Neuronal stem cell (in vitro differentiated cells): ENCODE results near the gene CSMD2.

Source experiments
- DNase-seq: peaks from one replicate; pipeline ENCODE4 v3.0.0-alpha.2; 2013; ENCODE audit warnings: low spot score
- H2AFZ ChIP-seq: one replicate; pipeline ENCODE4 v1.6.1; 2013; ENCODE audit warnings: mild to moderate bottlenecking, low read length, inconsistent platforms
- H2AK5ac ChIP-seq: 2 replicates; pipeline ENCODE4 v1.6.1; 2013; ENCODE audit warnings: low read depth, mild to moderate bottlenecking, inconsistent platforms, low read length, moderate library complexity, mixed read lengths
- H2BK120ac ChIP-seq: 2 replicates; pipeline ENCODE4 v1.6.1; 2013; ENCODE audit warnings: low read depth, mild to moderate bottlenecking, inconsistent platforms, low read length, moderate library complexity, mixed read lengths
- H2BK12ac ChIP-seq: one replicate; pipeline ENCODE4 v1.6.1; 2013; ENCODE audit warnings: low read length, inconsistent platforms
- H2BK15ac ChIP-seq: 2 replicates; pipeline ENCODE4 v1.6.1; 2013; ENCODE audit warnings: mild to moderate bottlenecking, low read length, inconsistent platforms, mixed read lengths
- H2BK5ac ChIP-seq: one replicate; pipeline ENCODE4 v1.6.1; 2013; ENCODE audit warnings: inconsistent platforms, mild to moderate bottlenecking, low read length, moderate library complexity
- H3K14ac ChIP-seq: one replicate; pipeline ENCODE4 v1.6.1; 2013; ENCODE audit warnings: low read length, inconsistent platforms
- H3K18ac ChIP-seq: 2 replicates; pipeline ENCODE4 v1.6.1; 2013; ENCODE audit warnings: low read length, inconsistent platforms
- H3K23ac ChIP-seq: 2 replicates; pipeline ENCODE4 v1.6.1; 2013; ENCODE audit warnings: low read depth, mild to moderate bottlenecking, mixed read lengths, low read length, inconsistent platforms; ENCODE audit not compliant: poor library complexity
- H3K27ac ChIP-seq: replicated peaks from 3 replicates; pipeline ENCODE4 v1.5.1; 2013; ENCODE audit warnings: low read length, inconsistent platforms
- H3K27me3 ChIP-seq, 3 experiments: 2 replicates each; pipeline ENCODE4 v1.6.1; 2013; ENCODE audit warnings: low read length in 3 of 3, mild to moderate bottlenecking in 2 of 3, inconsistent platforms in 1 of 3, low read depth in 1 of 3, mixed read lengths in 1 of 3, moderate library complexity in 1 of 3; ENCODE audit not compliant: control insufficient read depth in 3 of 3, insufficient read depth in 3 of 3
- H3K36me3 ChIP-seq, 2 donors: replicated peaks in 1 of 2; 2 replicates each; pipeline ENCODE4 v1.6.1; 2013; ENCODE audit warnings: low read length in 2 of 2; ENCODE audit not compliant: control insufficient read depth in 2 of 2, insufficient read depth in 2 of 2
- H3K4ac ChIP-seq: 2 replicates; pipeline ENCODE4 v1.6.1; 2013; ENCODE audit warnings: inconsistent platforms, mild to moderate bottlenecking, low read length, moderate library complexity
- H3K4me1 ChIP-seq, 2 donors: 1 replicate in 1 of 2; 2 replicates in 1 of 2; pipeline ENCODE4 v1.6.1; 2013; ENCODE audit warnings: low read length in 2 of 2, low read depth in 1 of 2; ENCODE audit not compliant: control insufficient read depth in 2 of 2, insufficient read depth in 1 of 2
- H3K4me2 ChIP-seq: one replicate; pipeline ENCODE4 v1.6.1; 2013; ENCODE audit warnings: mild to moderate bottlenecking, low read length, inconsistent platforms; ENCODE audit not compliant: insufficient read depth, poor library complexity, severe bottlenecking
- H3K4me3 ChIP-seq, 2 donors: 2 replicates each; pipeline ENCODE4 v1.5.1; 2013; ENCODE audit warnings: low read length in 2 of 2, mild to moderate bottlenecking in 2 of 2, inconsistent platforms in 1 of 2, moderate library complexity in 1 of 2
- H3K79me1 ChIP-seq: one replicate; pipeline ENCODE4 v1.6.1; 2013; ENCODE audit warnings: low read depth, mild to moderate bottlenecking, inconsistent platforms, low read length, moderate library complexity
- H3K9ac ChIP-seq: one replicate; pipeline ENCODE4 v1.6.1; 2013; ENCODE audit warnings: mild to moderate bottlenecking, low read depth, low read length, inconsistent platforms; ENCODE audit not compliant: poor library complexity
- H3K9me3 ChIP-seq, 2 donors: replicated peaks in 1 of 2; 2 replicates each; pipeline versions ENCODE3 to v1.6.1; 2013; ENCODE audit warnings: low read length in 2 of 2, mild to moderate bottlenecking in 2 of 2, inconsistent platforms in 1 of 2, low read depth in 1 of 2, mixed read lengths in 1 of 2, moderate library complexity in 1 of 2; ENCODE audit not compliant: control insufficient read depth in 2 of 2, insufficient read depth in 1 of 2
- H4K8ac ChIP-seq: one replicate; pipeline ENCODE4 v1.6.1; 2013; ENCODE audit warnings: low read depth, mild to moderate bottlenecking, inconsistent platforms, low read length, moderate library complexity
- H4K91ac ChIP-seq: one replicate; pipeline ENCODE4 v1.6.1; 2013; ENCODE audit warnings: low read length, low read depth, mild to moderate bottlenecking, inconsistent platforms; ENCODE audit not compliant: poor library complexity
- WGBS, 2 donors: extraction: QIAGEN DNeasy Blood & Tissue Kit; methylation state at CpG; one replicate each; pipeline ENCODE4 v1.1.7; 2013; ENCODE audit warnings: missing lambda C conversion rate in 2 of 2, mixed read lengths in 1 of 2; ENCODE audit not compliant: insufficient read length in 2 of 2, insufficient replicate concordance in 1 of 2; ENCODE audit errors: extremely low coverage in 2 of 2; 5-methylcytosine and 5-hydroxymethylcytosine counted together

The CSMD2 gene

DNA sequence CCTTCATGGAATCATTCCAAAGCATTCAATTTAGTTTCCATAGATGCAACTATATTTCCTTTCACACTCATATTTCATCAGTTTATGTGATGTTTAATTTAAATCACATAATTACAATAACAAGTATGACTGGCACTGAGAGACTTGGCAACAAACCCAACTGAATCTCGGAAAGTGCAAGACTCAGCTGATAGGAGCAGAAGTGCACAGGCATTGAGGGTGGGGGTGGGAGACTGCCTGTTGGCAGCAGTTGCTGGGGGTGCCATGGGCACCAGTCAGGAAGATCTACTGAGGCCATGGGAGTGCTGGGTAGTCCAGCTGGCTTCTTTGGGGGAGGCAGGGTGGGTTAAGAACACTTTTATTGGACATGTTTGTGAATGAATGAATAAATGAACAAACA, 311.6 kb downstream of the CSMD2 start:
- H2BK15ac ChIP-seq, result no peak overlapping the region
- no peaks in the 10 kb centered on the region for H3K36me3 ChIP-seq
- no peak overlapping the region for H2BK5ac ChIP-seq
- H3K27ac ChIP-seq, result no peak overlapping the region
- no peak overlapping the region for H3K4me2 ChIP-seq
- H3K23ac ChIP-seq, result no peak overlapping the region
- no peak for DNase-seq
- no peak overlapping the region for H2BK12ac ChIP-seq
- H3K4ac ChIP-seq, result no peak overlapping the region
- H3K4me1 ChIP-seq, result no peaks in the 10 kb centered on the region
- no peak overlapping the region for H2AFZ ChIP-seq
- H3K27me3 ChIP-seq, result no peaks in the 10 kb centered on the region
- no peak overlapping the region for H2AK5ac ChIP-seq
- no peak overlapping the region for H4K91ac ChIP-seq
- no peak overlapping the region for H3K4me3 ChIP-seq
- H3K79me1 ChIP-seq, result no peaks in the 10 kb centered on the region
- no peak overlapping the region for H3K18ac ChIP-seq
- H2BK120ac ChIP-seq, result no peak overlapping the region
- H3K14ac ChIP-seq, result no peak overlapping the region
- WGBS, 2 donors, result no CpG with 5 or more reads among the region's 1 CpG
- H4K8ac ChIP-seq, result no peak overlapping the region
- H3K9ac ChIP-seq, result no peak overlapping the region
- no peaks in the 10 kb centered on the region for H3K9me3 ChIP-seq

DNA sequence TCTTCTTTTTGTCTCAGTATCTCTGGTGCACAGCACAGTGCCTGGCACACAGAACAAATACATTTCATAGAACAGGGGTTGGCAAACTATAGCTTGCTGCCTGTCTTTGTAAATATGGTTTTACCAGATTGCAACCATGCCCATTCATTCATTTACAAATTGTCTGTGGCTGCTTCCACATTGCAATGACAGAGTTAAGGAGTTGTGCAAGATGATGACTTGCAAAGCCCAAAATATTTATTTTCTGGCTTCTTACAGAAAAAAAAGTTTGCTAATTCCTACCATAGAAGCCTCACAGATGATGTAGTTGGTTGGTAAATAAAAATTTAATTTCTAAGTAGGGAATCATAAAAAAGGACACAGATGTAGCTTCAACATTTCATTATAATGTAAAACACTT, 312.3 kb downstream of the CSMD2 start:
- H3K27me3 ChIP-seq, result no peaks in the 10 kb centered on the region
- no peak overlapping the region for H2AFZ ChIP-seq
- no peak overlapping the region for H3K23ac ChIP-seq
- no peaks in the 10 kb centered on the region for H3K9me3 ChIP-seq
- no peak overlapping the region for H3K4ac ChIP-seq
- no peak for DNase-seq
- no peak overlapping the region for H3K9ac ChIP-seq
- H3K27ac ChIP-seq, result no peak overlapping the region
- H3K36me3 ChIP-seq, result no peaks in the 10 kb centered on the region
- no peak overlapping the region for H3K4me3 ChIP-seq
- no peak overlapping the region for H2BK5ac ChIP-seq
- no peaks in the 10 kb centered on the region for H3K79me1 ChIP-seq
- H2BK15ac ChIP-seq, result no peak overlapping the region
- no peak overlapping the region for H4K91ac ChIP-seq
- H3K14ac ChIP-seq, result no peak overlapping the region
- H2BK120ac ChIP-seq, result no peak overlapping the region
- no peak overlapping the region for H4K8ac ChIP-seq
- H3K4me2 ChIP-seq, result no peak overlapping the region
- no peaks in the 10 kb centered on the region for H3K4me1 ChIP-seq
- H2BK12ac ChIP-seq, result no peak overlapping the region
- no peak overlapping the region for H2AK5ac ChIP-seq
- H3K18ac ChIP-seq, result no peak overlapping the region

DNA sequence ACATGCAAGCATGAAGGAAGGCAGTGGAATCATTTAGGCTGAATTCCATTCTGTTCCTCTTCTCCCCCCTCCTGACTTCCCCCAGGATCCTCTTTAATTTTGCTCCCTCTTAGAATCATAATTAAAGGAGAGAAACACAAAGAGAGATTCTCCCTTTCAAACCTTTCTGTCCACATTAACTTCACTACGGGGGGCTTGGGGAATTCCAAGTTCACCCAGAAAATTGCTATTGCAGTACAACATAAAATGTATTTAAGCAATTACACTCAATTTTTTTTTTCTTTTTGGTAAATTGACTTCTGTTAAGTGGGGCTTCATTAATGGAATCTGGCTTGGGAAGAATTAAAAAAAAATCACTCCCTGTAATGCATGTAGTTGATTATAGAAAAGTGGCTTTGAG, 314.5 kb downstream of the CSMD2 start:
- Histone ChIP-seq H3K9me3 (no peaks in the 10 kb centered on the region), H3K23ac (no peak overlapping the region), H3K14ac (no peak overlapping the region), H3K4me1 (no peaks in the 10 kb centered on the region), H3K4ac (no peak overlapping the region), H3K4me3 (no peak overlapping the region), H2BK120ac (no peak overlapping the region), H3K27me3 (no peaks in the 10 kb centered on the region), H3K79me1 (no peaks in the 10 kb centered on the region), H2BK12ac (no peak overlapping the region), H2BK15ac (no peak overlapping the region), H4K8ac (no peak overlapping the region), H3K9ac (no peak overlapping the region), H4K91ac (no peak overlapping the region), H2AFZ (no peak overlapping the region), H3K4me2 (no peak overlapping the region), H3K18ac (no peak overlapping the region), H2BK5ac (no peak overlapping the region), H3K27ac (no peak overlapping the region), H3K36me3 (no peaks in the 10 kb centered on the region), H2AK5ac (no peak overlapping the region)
- DNase-seq, result no peak
- WGBS, 2 donors, result no CpG with 5 or more reads among the region's 1 CpG

DNA sequence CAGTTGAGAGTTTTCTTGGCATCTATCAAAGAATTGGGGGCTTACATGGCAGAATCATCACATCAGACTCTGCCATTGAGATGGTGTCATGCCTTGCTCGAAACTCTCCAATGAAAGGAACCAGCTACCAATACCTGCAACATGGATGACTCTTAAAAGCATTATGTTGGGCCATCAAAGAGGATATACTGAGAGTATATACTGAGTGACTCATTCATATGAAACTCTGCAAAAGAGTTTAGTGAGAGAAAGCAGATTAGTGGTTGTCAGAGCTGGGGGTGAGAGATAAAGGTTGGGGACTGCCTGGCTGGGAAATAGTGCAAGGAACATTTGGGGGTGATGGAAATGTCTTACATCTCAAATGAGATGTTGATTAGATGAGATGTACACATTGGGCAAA, 315.8 kb downstream of the CSMD2 start:
- DNase-seq, result no peak
- no peak overlapping the region for H2BK120ac ChIP-seq
- no peak overlapping the region for H2AFZ ChIP-seq
- H3K4ac ChIP-seq, result no peak overlapping the region
- no peak overlapping the region for H3K4me2 ChIP-seq
- no peak overlapping the region for H2AK5ac ChIP-seq
- H3K36me3 ChIP-seq, result no peaks in the 10 kb centered on the region
- H4K8ac ChIP-seq, result no peak overlapping the region
- no peak overlapping the region for H3K4me3 ChIP-seq
- H2BK12ac ChIP-seq, result no peak overlapping the region
- no peaks in the 10 kb centered on the region for H3K27me3 ChIP-seq
- H4K91ac ChIP-seq, result no peak overlapping the region
- H2BK15ac ChIP-seq, result no peak overlapping the region
- H3K23ac ChIP-seq, result no peak overlapping the region
- no peaks in the 10 kb centered on the region for H3K4me1 ChIP-seq
- H3K18ac ChIP-seq, result no peak overlapping the region
- no CpG with 5 or more reads among the region's 1 CpG for WGBS, 2 donors
- H3K9ac ChIP-seq, result no peak overlapping the region
- H3K27ac ChIP-seq, result no peak overlapping the region
- no peak overlapping the region for H2BK5ac ChIP-seq
- H3K14ac ChIP-seq, result no peak overlapping the region
- no peaks in the 10 kb centered on the region for H3K9me3 ChIP-seq
- H3K79me1 ChIP-seq, result no peaks in the 10 kb centered on the region
